Body of pancreas (tissue), 4 donors: ENCODE measurements around the gene MACROH2A1.
"Not testable (repeated sequence)": the region's sequence is repeated elsewhere in the genome, so short reads cannot be mapped to it uniquely, and the experiment has no call there.

Source experiments
- POLR2A ChIP-seq, 3 donors: fragments of 450-650 bp; IDR thresholded peaks; one replicate each; pipeline ENCODE4 v1.6.1; 2016; ENCODE audit warnings: antibody characterized with exemption in 3 of 3, mild to moderate bottlenecking in 2 of 3
- TF ChIP-seq, protein P1 (sequence below), 7 experiments: fragments of 450-650 bp in 4 of 7; fragments of 200-600 bp in 3 of 7; sonication (generic) in 3 of 7; IDR thresholded peaks; one replicate each; pipeline ENCODE4 v1.5.1; 2016 to 2019; ENCODE audit warnings: antibody characterized with exemption in 7 of 7

DNA sequence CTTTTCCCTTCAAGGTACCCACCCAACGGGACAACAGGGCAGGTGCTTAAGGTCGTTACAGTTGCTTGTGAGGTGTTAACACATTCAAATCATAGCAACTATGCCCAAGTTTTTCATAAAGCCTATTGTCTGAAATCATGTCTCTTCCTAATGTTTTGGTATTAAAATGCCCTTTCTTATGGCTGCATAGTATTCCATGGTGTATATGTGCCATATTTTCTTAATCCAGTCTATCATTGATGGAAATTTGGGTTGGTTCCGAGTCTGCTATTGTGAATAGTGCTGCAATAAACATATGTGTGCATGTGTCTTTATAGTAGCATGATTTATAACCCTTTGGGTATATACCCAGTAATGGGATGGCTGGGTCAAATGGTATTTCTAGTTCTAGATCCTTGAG lies 35.7 kb downstream of the MACROH2A1 start:
- TF ChIP-seq POLR2A (IDR thresholded peaks at IDR 0.05) = not testable (repeated sequence)
- TF ChIP-seq, protein P1, sequence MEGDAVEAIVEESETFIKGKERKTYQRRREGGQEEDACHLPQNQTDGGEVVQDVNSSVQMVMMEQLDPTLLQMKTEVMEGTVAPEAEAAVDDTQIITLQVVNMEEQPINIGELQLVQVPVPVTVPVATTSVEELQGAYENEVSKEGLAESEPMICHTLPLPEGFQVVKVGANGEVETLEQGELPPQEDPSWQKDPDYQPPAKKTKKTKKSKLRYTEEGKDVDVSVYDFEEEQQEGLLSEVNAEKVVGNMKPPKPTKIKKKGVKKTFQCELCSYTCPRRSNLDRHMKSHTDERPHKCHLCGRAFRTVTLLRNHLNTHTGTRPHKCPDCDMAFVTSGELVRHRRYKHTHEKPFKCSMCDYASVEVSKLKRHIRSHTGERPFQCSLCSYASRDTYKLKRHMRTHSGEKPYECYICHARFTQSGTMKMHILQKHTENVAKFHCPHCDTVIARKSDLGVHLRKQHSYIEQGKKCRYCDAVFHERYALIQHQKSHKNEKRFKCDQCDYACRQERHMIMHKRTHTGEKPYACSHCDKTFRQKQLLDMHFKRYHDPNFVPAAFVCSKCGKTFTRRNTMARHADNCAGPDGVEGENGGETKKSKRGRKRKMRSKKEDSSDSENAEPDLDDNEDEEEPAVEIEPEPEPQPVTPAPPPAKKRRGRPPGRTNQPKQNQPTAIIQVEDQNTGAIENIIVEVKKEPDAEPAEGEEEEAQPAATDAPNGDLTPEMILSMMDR (IDR thresholded peaks at IDR 0.05) = not testable (repeated sequence)
